IPS-18c (cell line): ENCODE data around the gene ZNF184.
"Not testable (repeated sequence)": the region's sequence is repeated elsewhere in the genome, so short reads cannot be mapped to it uniquely, and the experiment has no call there.

ENCODE experiments used
- H3K4me3 ChIP-seq: 2 replicates; pipeline ENCODE4 v1.7.0; 2013; ENCODE audit warnings: low read depth, mild to moderate bottlenecking, low read length, moderate library complexity; ENCODE audit not compliant: insufficient read depth
- H3K9me3 ChIP-seq: one replicate; pipeline ENCODE4 v1.6.1; 2013; ENCODE audit warnings: mild to moderate bottlenecking, low read length, moderate library complexity; ENCODE audit not compliant: control insufficient read depth, insufficient read depth

The ZNF184 gene

DNA sequence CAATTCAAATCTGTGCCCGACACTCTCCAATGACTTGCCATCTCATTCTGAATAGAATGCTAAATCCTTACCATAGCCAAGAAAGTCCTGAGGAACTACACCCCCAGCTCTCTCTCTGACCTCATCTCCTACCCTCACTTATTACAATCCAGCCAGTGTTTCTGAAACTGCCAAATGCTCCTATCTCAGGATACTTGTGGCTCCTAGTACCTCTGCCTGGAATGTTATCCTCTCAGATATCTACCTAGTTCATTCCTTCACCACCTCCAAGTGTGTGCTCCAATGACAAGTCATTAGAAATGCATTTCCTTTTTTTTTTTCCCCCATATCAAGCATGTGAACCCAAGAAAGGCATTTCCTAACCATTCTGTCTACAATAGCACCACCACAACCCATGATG is 24.4 kb downstream of the ZNF184 start:
- peaks cover 32% of the 10 kb centered on the region for H3K9me3 ChIP-seq

GRCh38 chr6:27442932-27443331 is 30.0 kb downstream of the ZNF184 start:
- H3K4me3 ChIP-seq: no peak overlapping the region
- peaks cover 7% of the 10 kb centered on the region for H3K9me3 ChIP-seq

More for the DNA sequence above, 24.4 kb downstream of the ZNF184 start:
- no peak overlapping the region for H3K4me3 ChIP-seq

GRCh38 chr6:27441001-27441400 is 31.9 kb downstream of the ZNF184 start:
- H3K4me3 ChIP-seq: no peak overlapping the region
- no peaks in the 10 kb centered on the region for H3K9me3 ChIP-seq

DNA sequence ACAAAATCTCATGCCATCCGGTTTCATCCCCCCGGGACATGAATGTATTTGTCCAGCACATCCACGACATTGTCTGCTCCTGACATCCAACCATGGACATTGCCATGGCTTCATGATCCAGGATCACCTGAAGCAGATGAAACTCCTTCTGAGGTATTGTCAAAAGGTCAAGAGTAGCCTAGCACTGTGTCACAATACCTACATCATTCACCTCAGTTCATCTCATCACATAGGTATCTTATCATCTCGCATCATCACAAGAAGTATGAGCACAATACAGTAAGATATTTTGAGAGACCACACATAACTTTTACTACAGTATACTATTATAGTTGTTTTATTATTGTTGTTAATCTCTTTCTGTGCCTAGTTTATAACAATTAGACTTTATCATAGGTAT is 33.5 kb downstream of the ZNF184 start:
- no peaks in the 10 kb centered on the region for H3K9me3 ChIP-seq
- no peak overlapping the region for H3K4me3 ChIP-seq

DNA sequence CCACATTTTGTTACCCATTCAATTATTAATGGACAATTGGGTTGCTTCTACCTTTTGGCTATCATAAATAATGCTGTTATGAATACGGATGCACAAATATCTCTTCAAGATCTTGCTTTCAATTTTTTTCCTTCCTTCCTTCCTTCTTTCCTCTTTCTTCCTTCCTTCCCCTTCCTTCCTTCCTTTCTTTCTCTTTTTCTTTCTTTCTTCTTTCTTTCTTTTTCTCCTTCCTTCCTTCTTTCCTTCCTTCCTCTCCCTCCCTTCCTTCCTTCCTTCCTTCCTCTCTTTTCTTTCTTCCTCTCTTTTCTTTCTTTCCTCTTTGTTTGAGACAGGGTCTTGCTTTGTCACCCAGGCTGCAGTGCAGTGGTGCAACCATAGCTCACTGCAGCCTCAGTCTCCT is 39.2 kb downstream of the ZNF184 start:
- H3K4me3 ChIP-seq: no peak overlapping the region
- H3K9me3 ChIP-seq: no peaks in the 10 kb centered on the region

- Histone ChIP-seq H3K4me3 (no peak overlapping the region), H3K9me3 (no peaks in the 10 kb centered on the region)
Measured at GRCh38 chr6:27428966-27429365, 43.9 kb downstream of the ZNF184 start.

DNA sequence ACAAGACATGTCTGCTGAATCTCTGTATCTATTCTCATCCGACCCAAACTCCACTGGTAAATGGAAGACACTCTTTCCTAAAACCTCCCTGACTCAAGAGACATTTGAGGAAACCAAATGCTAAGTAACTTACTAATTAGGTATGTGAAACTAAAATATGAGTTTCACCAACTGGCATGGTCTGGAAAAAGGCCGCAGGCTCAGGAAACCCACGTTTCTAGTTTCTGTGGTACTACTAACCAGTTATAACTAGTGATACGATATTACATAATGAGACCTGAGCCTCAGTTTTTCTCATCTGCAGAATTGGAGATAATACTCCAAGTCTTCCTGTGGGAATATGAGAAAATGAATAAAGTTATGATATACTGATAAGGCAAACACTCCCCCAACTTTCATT is 44.4 kb downstream of the ZNF184 start:
- no peak overlapping the region for H3K4me3 ChIP-seq
- no peaks in the 10 kb centered on the region for H3K9me3 ChIP-seq

- Histone ChIP-seq H3K9me3 (no peaks in the 10 kb centered on the region), H3K4me3 (no peak overlapping the region)
Measured at GRCh38 chr6:27426045-27426620, 46.8 kb downstream of the ZNF184 start.

- not testable (repeated sequence) for H3K4me3 ChIP-seq
Measured at GRCh38 chr6:27424851-27425250, 48.1 kb downstream of the ZNF184 start.

GRCh38 chr6:27422651-27423332 is 50.1 kb downstream of the ZNF184 start:
- no peak overlapping the region for H3K4me3 ChIP-seq
- no peaks in the 10 kb centered on the region for H3K9me3 ChIP-seq

More at GRCh38 chr6:27424851-27425250, 48.1 kb downstream of the ZNF184 start:
- H3K9me3 ChIP-seq: not testable (repeated sequence)

- Histone ChIP-seq H3K4me3 (no peak overlapping the region), H3K9me3 (no peaks in the 10 kb centered on the region)
Measured at GRCh38 chr6:27419363-27419762, 53.5 kb downstream of the ZNF184 start.

DNA sequence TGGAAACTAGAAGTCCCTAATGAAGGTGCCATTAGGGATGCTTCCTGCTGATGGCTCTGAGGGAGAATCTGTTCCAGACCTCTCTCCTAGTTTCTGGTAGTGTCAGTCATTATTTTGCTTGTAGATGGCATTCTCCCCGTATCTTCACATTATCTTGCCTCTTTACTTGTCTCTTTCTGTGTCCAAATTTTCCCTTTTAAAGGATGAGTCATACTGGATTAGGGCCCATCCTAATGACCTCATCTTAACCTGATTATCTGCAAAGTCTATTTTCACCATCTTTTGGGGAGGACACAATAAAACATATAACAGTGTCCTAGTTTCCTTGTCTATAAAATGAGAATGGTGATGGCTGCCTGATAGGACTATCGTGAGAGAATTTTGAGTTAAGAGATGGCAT is 57.0 kb downstream of the ZNF184 start:
- Histone ChIP-seq H3K4me3 (no peak overlapping the region), H3K9me3 (no peaks in the 10 kb centered on the region)

GRCh38 chr6:27414996-27415395 is 57.9 kb downstream of the ZNF184 start:
- no peak overlapping the region for H3K4me3 ChIP-seq
- no peaks in the 10 kb centered on the region for H3K9me3 ChIP-seq

GRCh38 chr6:27414300-27414699 is 58.6 kb downstream of the ZNF184 start:
- no peaks in the 10 kb centered on the region for H3K9me3 ChIP-seq
- H3K4me3 ChIP-seq: no peak overlapping the region

DNA sequence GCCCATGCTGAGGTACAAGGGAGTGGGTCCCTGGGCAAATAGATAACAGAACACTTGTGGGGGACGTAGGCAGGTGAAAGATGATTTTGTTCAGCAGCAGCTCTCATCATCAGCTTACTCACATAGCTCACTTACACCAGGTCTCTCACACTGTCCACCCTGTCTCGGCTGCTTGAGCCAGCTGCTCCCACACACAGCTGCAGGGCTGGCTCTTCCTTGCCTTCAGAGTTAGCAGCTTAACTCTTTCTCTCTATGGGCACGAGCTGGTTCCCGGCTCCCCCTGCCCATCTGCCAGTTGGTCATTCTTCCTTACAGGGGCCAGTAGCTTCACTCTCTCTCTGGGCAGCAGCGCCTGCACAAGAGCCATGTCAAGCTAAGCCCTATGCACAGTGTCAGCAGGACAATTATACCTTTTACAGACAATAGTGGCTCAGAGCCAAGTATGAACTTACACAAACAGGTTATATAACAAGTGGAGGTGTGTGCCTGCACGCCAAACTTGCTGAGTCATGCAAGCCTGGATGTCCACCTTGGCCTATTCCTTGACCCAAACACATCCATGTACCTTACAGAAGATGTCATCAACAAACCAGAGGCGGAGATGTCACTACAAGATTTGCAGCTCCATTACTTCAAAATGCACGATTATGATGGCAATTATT is 65.6 kb downstream of the ZNF184 start:
- Histone ChIP-seq H3K4me3 (no peak overlapping the region), H3K9me3 (no peaks in the 10 kb centered on the region)

DNA sequence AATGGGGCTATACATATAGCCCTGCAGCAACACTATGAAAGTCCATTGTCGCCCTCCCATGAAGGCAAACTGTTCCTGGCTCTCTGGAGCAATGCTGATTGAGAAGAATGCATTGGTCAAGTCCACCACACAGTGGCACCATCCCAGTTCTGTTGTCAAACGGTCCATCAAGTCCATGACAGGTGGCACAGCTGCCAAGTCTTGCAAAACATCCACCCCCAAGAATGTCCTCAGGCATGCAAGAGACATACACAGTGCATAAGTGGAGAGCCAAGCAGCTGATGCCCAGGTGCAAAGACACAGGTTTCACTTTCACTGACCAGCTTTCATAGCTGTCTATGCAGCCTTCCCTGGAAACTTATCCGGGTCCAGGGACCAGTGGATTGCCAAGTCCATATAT is 66.8 kb downstream of the ZNF184 start:
- Histone ChIP-seq H3K9me3 (no peaks in the 10 kb centered on the region), H3K4me3 (no peak overlapping the region)

- Histone ChIP-seq H3K9me3 (no peaks in the 10 kb centered on the region), H3K4me3 (no peak overlapping the region)
Measured at GRCh38 chr6:27400877-27401642, 71.8 kb downstream of the ZNF184 start.
